ENCODE measurements around the gene P2RX5. TPM values are rescaled to one million over a fixed set of nuclear protein-coding genes. Genes with fewer than 3 reads are reported as not detected.
A peak's percentile ranks its signal among the peaks of the same experiment; 100 is the strongest.

The P2RX5 gene
- polyA plus RNA-seq, 1 donor: 2.2 TPM

DNA sequence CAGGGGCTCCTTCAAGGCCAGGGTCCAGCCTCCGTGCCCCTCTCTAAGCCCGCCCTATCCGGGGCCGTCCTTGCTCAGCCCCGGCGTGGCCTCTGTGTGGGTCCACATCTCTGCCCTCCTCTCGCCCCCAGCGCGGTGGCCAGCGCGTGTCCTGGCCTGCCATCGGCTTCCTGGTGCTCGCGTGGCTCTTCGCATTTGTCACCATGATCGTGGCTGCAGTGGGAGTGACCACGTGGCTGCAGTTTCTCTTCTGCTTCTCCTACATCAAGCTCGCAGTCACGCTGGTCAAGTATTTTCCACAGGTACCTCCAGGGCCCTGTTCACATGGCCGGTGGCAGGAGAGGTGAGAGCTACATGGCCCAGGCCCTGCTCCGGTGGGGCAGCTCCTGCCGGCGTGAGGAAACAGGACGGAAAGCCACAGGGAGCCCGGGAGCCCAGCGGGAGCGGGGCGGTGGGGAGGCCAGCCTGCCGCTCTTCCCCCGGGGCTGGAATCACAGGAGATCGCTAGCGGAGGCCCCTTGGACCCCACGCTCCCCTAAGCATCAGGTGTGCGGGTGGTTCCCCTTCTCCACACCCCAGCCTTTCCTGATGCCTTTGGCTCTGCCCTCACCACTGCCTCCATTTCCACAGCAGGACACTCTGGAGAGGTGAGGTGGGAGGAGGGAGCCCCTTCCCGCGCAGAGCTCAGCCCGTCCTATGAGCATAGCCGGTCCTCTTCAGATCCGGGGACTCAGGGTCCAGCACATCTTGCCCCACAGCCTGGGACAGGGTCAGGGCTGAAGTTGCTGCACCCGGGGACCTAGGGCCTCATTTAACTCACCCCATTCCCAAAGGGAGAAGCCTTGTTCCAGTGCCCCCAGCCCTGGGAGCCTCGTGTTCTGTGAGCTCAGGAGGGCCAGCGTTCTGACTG lies 37.8 kb downstream of the P2RX5 start:
- no CpG with 5 or more reads among the region's 42 CpGs for WGBS (ENCODE audit: insufficient coverage, low lambda C conversion rate)
- Histone ChIP-seq H3K36me3 (ENCODE audit: control insufficient read depth, insufficient read depth, low read length) (peaks cover 41% of the 10 kb centered on the region), H3K27ac (ENCODE audit: low read length) (no peak overlapping the region), H3K9me3 (ENCODE audit: control insufficient read depth, low read depth, low read length) (no peaks in the 10 kb centered on the region), H3K4me3 (ENCODE audit: low read length) (no peak overlapping the region), H3K4me1 (ENCODE audit: control insufficient read depth, insufficient read depth, low read length) (peaks cover 7% of the 10 kb centered on the region), H3K27me3 (ENCODE audit: control insufficient read depth, insufficient read depth, low read length) (no peaks in the 10 kb centered on the region)
- no peak for DNase-seq

DNA sequence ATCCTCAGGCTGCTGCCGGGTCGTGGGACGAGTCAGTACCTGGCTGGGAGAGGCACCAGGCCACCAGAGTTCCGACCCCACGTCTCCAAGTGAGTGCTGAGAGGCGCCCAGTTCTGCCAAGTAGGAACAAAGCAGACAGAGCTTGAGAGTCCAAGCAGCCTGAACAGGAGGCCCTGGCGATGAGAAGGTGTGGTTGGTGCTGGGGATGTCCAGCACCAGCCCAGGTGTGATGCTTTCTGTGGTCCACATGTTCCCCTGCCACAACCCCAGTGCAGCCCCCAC lies 38.4 kb downstream of the P2RX5 start:
- no peaks in the 10 kb centered on the region for H3K27me3 ChIP-seq (ENCODE audit: control insufficient read depth, insufficient read depth, low read length)
- no peak for DNase-seq
- no peak overlapping the region for H3K4me3 ChIP-seq (ENCODE audit: low read length)
- peaks cover 35% of the 10 kb centered on the region for H3K36me3 ChIP-seq (ENCODE audit: control insufficient read depth, insufficient read depth, low read length)
- no peak overlapping the region for H3K27ac ChIP-seq (ENCODE audit: low read length)
- WGBS (ENCODE audit: insufficient coverage, low lambda C conversion rate): no CpG with 5 or more reads among the region's 7 CpGs
- peaks cover 7% of the 10 kb centered on the region for H3K4me1 ChIP-seq (ENCODE audit: control insufficient read depth, insufficient read depth, low read length)
- H3K9me3 ChIP-seq (ENCODE audit: control insufficient read depth, low read depth, low read length): no peaks in the 10 kb centered on the region

DNA sequence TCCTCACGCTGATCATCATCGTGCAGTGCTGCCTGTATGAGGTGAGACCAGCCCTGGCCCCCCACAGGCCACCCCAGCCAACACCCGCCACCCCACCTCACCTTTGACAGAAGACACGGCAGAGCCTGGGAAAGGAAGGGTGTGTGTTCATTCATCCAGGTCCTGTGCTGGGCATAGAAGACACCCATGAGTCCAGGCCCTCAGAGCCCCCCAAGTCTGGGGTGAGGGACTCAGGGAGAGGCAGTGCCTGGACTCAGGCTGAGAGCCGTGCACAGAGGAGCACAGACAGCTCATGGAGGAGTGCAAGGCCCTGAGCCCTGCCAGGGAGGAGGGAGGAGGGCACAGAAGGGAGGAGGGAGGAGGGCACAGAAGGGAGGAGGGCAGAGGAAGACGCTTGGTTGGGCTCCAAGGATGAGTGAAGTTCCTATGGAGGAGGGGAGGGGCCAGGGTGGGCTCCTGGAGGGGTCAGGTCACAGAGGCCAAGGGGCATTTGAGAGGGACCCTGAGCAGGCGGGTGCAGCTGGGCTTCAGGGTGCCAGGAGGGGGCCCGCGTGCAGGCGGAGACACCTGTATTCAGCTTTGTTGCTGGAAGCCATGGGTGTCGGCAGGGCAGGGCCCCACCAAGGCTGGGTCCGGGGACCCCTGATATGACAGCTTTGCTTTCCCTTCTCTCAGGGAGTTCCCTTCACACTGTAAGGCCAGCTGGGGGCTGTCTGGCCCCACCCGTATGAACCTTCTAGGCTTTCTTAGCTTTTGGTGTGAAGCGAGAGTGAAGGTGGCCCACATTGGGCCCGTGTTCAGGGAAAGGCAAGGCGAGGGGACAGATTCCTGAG lies 39.0 kb downstream of the P2RX5 start:
- Histone ChIP-seq H3K27ac (ENCODE audit: low read length) (no peak overlapping the region), H3K36me3 (ENCODE audit: control insufficient read depth, insufficient read depth, low read length) (peaks cover 31% of the 10 kb centered on the region), H3K27me3 (ENCODE audit: control insufficient read depth, insufficient read depth, low read length) (no peaks in the 10 kb centered on the region), H3K9me3 (ENCODE audit: control insufficient read depth, low read depth, low read length) (no peaks in the 10 kb centered on the region), H3K4me1 (ENCODE audit: control insufficient read depth, insufficient read depth, low read length) (peaks cover 7% of the 10 kb centered on the region), H3K4me3 (ENCODE audit: low read length) (no peak overlapping the region)
- no peak for DNase-seq
- WGBS (ENCODE audit: insufficient coverage, low lambda C conversion rate): no CpG with 5 or more reads among the region's 16 CpGs

DNA sequence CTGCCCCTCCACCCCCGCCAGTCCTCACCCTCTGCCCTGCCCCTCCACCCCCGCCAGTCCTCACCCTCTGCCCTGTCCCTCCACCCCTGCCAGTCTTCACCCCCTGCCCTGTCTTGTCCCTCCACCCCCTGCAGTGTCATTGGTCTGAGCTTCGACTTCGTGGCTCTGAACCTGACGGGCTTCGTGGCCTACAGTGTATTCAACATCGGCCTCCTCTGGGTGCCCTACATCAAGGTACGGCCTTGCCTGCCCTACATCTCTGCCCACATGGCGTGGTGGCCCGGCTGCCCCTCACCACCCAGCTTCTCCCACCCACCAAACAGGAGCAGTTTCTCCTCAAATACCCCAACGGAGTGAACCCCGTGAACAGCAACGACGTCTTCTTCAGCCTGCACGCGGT lies 39.6 kb downstream of the P2RX5 start:
- Histone ChIP-seq H3K4me3 (ENCODE audit: low read length) (no peak overlapping the region), H3K27ac (ENCODE audit: low read length) (no peak overlapping the region), H3K9me3 (ENCODE audit: control insufficient read depth, low read depth, low read length) (no peaks in the 10 kb centered on the region), H3K27me3 (ENCODE audit: control insufficient read depth, insufficient read depth, low read length) (no peaks in the 10 kb centered on the region), H3K36me3 (ENCODE audit: control insufficient read depth, insufficient read depth, low read length) (peaks cover 27% of the 10 kb centered on the region), H3K4me1 (ENCODE audit: control insufficient read depth, insufficient read depth, low read length) (peaks cover 5% of the 10 kb centered on the region)
- WGBS (ENCODE audit: insufficient coverage, low lambda C conversion rate): no CpG with 5 or more reads among the region's 16 CpGs
- DNase-seq: no peak

DNA sequence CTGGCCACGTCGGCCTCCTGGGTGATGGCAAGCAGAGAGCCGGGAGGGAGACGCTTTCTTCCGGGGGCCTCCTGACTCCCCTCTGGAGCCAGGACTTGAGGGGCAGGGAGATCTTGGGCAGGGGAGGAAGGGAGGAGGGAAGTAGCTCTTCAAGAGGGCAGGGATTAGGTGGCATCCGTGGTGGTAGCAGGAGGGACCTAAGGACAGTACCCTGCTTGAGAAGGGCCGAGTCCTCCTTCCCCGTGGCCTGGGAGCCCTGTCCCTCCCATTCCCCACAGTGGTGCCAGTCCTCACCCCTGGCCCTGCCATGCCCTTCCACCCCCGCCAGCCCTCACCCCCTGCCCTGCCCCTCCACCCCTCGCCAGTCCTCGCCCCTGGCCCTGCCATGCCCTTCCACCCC lies 40.2 kb downstream of the P2RX5 start:
- no CpG with 5 or more reads among the region's 11 CpGs for WGBS (ENCODE audit: insufficient coverage, low lambda C conversion rate)
- no peak for DNase-seq
- H3K36me3 ChIP-seq (ENCODE audit: control insufficient read depth, insufficient read depth, low read length): peaks cover 21% of the 10 kb centered on the region

DNA sequence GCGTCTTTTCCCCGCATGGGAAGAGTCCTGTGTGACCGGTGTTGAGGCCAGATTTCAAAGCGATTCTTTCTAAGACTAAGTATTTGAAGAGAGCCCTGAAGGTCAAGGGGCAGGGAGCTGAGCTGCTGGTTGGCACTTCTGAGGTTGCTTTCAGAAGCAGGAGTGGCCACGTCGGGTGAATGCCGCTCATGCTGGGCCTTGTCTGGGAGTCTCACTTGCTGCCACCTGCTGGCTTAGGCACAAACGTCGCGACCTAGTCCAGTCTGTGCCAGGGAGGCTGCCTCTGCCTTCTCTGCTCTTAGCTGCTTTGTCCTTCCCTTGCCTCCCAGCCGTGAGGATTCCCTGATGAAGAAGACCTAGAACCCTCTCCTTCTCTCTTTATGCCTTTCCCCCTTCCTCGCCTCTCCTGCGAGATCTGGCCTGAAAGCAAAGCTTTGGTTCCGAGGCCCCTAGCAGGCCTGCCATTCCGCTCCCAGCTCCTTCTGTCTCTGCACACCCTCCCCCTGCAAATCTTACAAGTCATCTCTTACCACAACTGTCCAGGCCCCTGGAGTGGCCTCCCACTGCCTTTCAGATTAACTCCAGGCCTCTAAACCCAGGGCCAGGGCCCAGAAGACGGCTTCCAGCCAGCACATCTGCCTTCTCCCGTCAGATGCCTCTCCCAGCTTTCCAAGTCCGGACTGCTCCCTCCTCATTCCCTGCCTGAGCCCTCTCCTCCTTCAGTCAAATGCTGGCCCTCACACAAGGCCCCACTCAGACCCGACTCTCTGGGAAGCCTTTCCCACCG lies 48.0 kb downstream of the P2RX5 start:
- Histone ChIP-seq H3K4me3 (ENCODE audit: low read length) (no peak overlapping the region), H3K9me3 (ENCODE audit: control insufficient read depth, low read depth, low read length) (no peaks in the 10 kb centered on the region), H3K4me1 (ENCODE audit: control insufficient read depth, insufficient read depth, low read length) (no peaks in the 10 kb centered on the region), H3K27ac (ENCODE audit: low read length) (no peak overlapping the region), H3K36me3 (ENCODE audit: control insufficient read depth, insufficient read depth, low read length) (peaks cover 42% of the 10 kb centered on the region), H3K27me3 (ENCODE audit: control insufficient read depth, insufficient read depth, low read length) (no peaks in the 10 kb centered on the region)
- WGBS (ENCODE audit: insufficient coverage, low lambda C conversion rate): 100% methylated on average over 1 of the region's 20 CpGs
- DNase-seq: peak; percentile 34 to 41

More for the DNA sequence above, 40.2 kb downstream of the P2RX5 start:
- Histone ChIP-seq H3K27me3 (ENCODE audit: control insufficient read depth, insufficient read depth, low read length) (no peaks in the 10 kb centered on the region), H3K27ac (ENCODE audit: low read length) (no peak overlapping the region), H3K4me1 (ENCODE audit: control insufficient read depth, insufficient read depth, low read length) (peaks cover 5% of the 10 kb centered on the region), H3K9me3 (ENCODE audit: control insufficient read depth, low read depth, low read length) (no peaks in the 10 kb centered on the region), H3K4me3 (ENCODE audit: low read length) (no peak overlapping the region)

DNA sequence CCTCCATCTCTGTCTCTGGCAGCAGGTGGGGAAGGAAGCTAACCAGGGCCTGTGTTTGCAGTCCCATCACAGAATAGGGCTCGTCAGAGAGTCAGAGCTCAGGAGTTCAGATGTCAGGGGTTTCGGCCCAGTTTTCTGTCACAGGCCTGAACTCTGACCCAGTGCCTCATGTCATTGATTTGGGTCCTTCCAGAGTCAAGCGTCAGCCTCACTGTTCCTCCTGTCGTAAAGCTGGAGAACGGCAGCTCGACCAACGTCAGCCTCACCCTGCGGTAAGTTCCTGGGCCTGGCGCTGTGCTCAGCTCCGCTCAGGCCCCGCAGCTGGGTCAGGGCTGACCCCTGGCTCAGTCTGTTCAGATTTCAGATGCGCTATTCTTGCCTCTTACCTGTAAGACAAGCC lies 48.7 kb downstream of the P2RX5 start:
- peaks cover 42% of the 10 kb centered on the region for H3K36me3 ChIP-seq (ENCODE audit: control insufficient read depth, insufficient read depth, low read length)
- H3K4me3 ChIP-seq (ENCODE audit: low read length): no peak overlapping the region
- H3K4me1 ChIP-seq (ENCODE audit: control insufficient read depth, insufficient read depth, low read length): no peaks in the 10 kb centered on the region
- no peak overlapping the region for H3K27ac ChIP-seq (ENCODE audit: low read length)
- no CpG with 5 or more reads among the region's 12 CpGs for WGBS (ENCODE audit: insufficient coverage, low lambda C conversion rate)
- H3K27me3 ChIP-seq (ENCODE audit: control insufficient read depth, insufficient read depth, low read length): no peaks in the 10 kb centered on the region
- no peaks in the 10 kb centered on the region for H3K9me3 ChIP-seq (ENCODE audit: control insufficient read depth, low read depth, low read length)
- DNase-seq: no peak

DNA sequence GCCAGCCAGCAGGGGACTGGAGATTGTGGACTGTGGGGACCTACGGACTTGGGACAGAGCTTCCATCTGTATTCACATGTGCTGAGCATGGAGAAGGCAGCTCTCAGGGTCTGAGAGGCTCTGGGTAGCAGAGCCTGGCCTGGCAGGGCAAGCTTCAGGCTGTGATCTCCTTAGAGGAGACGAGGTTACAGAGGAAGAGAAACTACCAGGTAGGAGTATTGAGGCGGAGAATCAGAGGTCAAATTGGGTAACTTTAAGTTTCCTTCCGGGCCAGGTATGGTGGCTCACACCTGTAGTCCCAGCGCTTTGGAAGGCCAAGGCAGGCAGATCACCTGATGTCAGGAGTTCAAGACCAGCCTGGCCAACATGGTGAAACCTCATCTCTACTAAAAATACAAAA lies 50.6 kb downstream of the P2RX5 start:
- DNase-seq: no peak
- H3K36me3 ChIP-seq (ENCODE audit: control insufficient read depth, insufficient read depth, low read length): peaks cover 43% of the 10 kb centered on the region
- H3K4me1 ChIP-seq (ENCODE audit: control insufficient read depth, insufficient read depth, low read length): no peaks in the 10 kb centered on the region
- H3K27ac ChIP-seq (ENCODE audit: low read length): no peak overlapping the region
- H3K27me3 ChIP-seq (ENCODE audit: control insufficient read depth, insufficient read depth, low read length): no peaks in the 10 kb centered on the region
- no CpG with 5 or more reads among the region's 5 CpGs for WGBS (ENCODE audit: insufficient coverage, low lambda C conversion rate)
- no peak overlapping the region for H3K4me3 ChIP-seq (ENCODE audit: low read length)
- no peaks in the 10 kb centered on the region for H3K9me3 ChIP-seq (ENCODE audit: control insufficient read depth, low read depth, low read length)

DNA sequence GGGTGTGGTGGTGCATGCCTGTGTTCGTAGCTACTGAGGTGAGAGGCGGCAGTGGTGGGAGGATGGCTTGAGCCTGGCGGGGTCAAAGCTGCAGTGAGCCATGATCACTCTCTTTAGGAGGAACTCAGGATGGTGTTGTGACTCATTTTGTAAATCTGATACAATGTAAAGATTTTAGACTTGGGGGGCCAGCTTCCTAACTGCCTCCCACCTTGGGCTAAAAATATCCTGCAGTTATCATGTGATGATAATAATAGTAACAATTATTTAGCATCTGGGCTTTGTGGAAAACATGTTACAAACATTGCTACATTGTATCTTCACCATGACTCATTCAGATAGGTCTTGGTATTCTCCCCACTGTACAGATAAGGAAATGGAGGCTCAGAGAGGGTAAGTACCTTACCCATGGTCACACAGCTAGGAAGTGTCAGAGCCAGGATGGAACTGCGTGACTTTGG lies 52.0 kb downstream of the P2RX5 start:
- Histone ChIP-seq H3K36me3 (ENCODE audit: control insufficient read depth, insufficient read depth, low read length) (peaks cover 34% of the 10 kb centered on the region), H3K27ac (ENCODE audit: low read length) (no peak overlapping the region), H3K27me3 (ENCODE audit: control insufficient read depth, insufficient read depth, low read length) (no peaks in the 10 kb centered on the region), H3K4me1 (ENCODE audit: control insufficient read depth, insufficient read depth, low read length) (no peaks in the 10 kb centered on the region), H3K4me3 (ENCODE audit: low read length) (no peak overlapping the region), H3K9me3 (ENCODE audit: control insufficient read depth, low read depth, low read length) (no peaks in the 10 kb centered on the region)
- no peak for DNase-seq
- 100% methylated on average over 2 of the region's 4 CpGs for WGBS (ENCODE audit: insufficient coverage, low lambda C conversion rate)
